ENCODE data around the gene SULT1A2. TPM values are rescaled to one million over a fixed set of nuclear protein-coding genes. Genes with fewer than 3 reads are reported as not detected.

SULT1A2 gene
- total and polyA plus RNA-seq, 9 donors, result 0.13 to 1.6 (median 0.78) TPM

- no peak overlapping the region for H3K4me3 ChIP-seq
- no peaks in the 10 kb centered on the region for H3K27me3 ChIP-seq
- no peak overlapping the region for H3K27ac ChIP-seq
- no peak for DNase-seq
- intact Hi-C loops (cut with DNase I), result no loop called here
- WGBS, 3 donors, result 78 to 82% (median 79%) methylated on average over 17 of the region's 17 CpGs
- peaks cover 16% of the 10 kb centered on the region for H3K4me1 ChIP-seq (ENCODE audit: insufficient read depth)
- TF ChIP-seq EP300 (IDR thresholded peaks at IDR 0.05) (no peak), POLR2A (IDR thresholded peaks at IDR 0.05) (no peak), CTCF (IDR thresholded peaks at IDR 0.05) (no peak)
- no peaks in the 10 kb centered on the region for H3K9me3 ChIP-seq
- no peaks in the 10 kb centered on the region for H3K36me3 ChIP-seq
Measured at GRCh38 chr16:28573738-28574718, 22.8 kb downstream of the SULT1A2 start.

DNA sequence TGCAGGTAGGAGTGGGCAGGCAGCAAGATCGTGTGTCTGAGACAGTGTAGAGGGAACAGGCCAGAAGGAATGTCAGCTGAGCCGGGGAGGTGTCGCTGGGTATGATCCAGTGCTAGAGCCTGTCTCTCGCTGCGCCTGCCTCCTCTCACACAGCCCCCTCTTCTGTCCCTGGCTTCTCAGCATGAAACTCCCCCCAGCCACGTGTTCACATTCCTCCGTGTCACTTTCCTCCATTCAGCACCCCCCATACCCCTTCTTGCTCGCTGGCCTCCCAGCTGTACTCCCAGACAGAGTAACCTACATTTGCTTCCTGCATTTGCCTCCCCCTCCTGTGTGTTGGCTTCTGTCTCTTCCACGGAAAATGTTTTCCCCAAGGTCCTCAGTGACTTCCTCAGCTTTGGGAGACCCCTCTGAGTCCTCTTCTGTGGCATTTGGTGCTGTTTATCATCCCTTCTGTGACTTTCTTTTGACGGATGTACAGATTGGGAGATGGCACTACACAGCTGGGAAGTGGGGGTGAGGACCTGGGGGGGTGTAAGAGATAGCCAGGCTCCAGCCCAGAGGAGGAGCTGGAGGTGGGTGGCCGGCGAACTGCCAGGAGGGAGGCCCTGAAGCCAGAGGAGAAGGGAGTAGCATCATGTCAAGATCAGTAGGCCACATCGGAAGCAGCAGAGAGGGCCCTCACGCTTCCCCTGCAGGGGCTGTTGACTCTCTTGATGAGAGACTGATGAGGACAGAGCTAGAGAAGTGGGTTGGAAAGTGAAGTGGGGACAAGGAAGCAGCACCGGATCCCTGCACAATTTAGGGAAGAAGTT lies 23.9 kb downstream of the SULT1A2 start:
- Histone ChIP-seq H3K27me3 (no peaks in the 10 kb centered on the region), H3K4me3 (no peak overlapping the region), H3K4me1 (ENCODE audit: insufficient read depth) (peaks cover 16% of the 10 kb centered on the region), H3K36me3 (no peaks in the 10 kb centered on the region), H3K27ac (no peak overlapping the region), H3K9me3 (no peaks in the 10 kb centered on the region)
- intact Hi-C loops (cut with DNase I), result no loop called here
- TF ChIP-seq CTCF (IDR thresholded peaks at IDR 0.05) (no peak), EP300 (IDR thresholded peaks at IDR 0.05) (no peak), POLR2A (IDR thresholded peaks at IDR 0.05) (no peak)
- DNase-seq, result peak; percentile 46 to 71 (median 54)
- WGBS, 3 donors, result 11 to 25% (median 14%) methylated on average over 15 of the region's 15 CpGs

DNA sequence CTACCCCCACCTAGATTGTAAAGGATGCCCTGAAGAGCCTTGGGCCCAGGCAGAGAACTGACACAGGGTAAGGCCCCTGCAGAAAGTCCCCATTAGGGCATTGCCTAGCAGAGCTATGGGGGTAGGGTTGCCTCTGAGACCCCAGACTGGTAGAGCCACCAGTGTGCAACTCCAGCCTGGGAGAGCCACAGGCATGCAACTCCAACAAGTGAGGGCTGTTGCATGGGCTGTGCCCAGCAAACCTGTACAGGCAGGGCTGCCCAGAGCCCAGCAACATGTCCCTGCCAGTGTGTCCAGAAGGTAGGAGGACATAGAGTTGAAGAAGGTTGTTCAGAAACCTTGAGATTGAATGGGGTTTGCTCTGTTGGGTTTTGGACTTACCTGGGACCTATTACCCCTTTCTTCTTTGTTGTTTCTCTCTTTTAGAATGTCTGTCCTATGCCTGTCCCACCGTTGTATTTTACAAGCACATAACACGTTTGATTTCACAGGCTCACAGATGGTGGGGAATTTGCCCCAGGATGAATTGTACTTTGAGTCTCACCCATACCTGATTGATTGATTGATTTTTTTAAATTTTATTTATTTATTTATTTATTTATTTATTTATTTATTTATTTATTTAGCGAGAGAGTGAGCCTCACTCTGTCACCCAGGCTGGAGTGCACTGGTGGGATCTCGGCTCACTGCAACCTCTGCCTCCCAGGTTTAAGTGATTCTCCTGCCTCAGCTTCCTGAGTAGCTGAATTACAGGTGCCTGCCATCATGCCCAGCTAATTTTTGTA lies 26.7 kb downstream of the SULT1A2 start:
- Histone ChIP-seq H3K9me3 (no peaks in the 10 kb centered on the region), H3K4me3 (no peak overlapping the region), H3K36me3 (no peaks in the 10 kb centered on the region), H3K4me1 (ENCODE audit: insufficient read depth) (peaks cover 18% of the 10 kb centered on the region), H3K27me3 (no peaks in the 10 kb centered on the region), H3K27ac (no peak overlapping the region)
- WGBS, 3 donors, result 95 to 97% (median 96%) methylated on average over 4 of the region's 4 CpGs
- DNase-seq, result no peak
- TF ChIP-seq CTCF (IDR thresholded peaks at IDR 0.05), result no peak
- intact Hi-C loops (cut with DNase I), result no loop called here

GRCh38 chr16:28569021-28569420 lies 27.8 kb downstream of the SULT1A2 start:
- TF ChIP-seq EP300 (IDR thresholded peaks at IDR 0.05), result no peak
- TF ChIP-seq CTCF (IDR thresholded peaks at IDR 0.05), result no peak
- no peak for TF ChIP-seq POLR2A (IDR thresholded peaks at IDR 0.05)

More at GRCh38 chr16:28569021-28569420, 27.8 kb downstream of the SULT1A2 start:
- Histone ChIP-seq H3K4me3 (no peak overlapping the region), H3K27ac (no peak overlapping the region), H3K36me3 (no peaks in the 10 kb centered on the region), H3K27me3 (no peaks in the 10 kb centered on the region), H3K9me3 (no peaks in the 10 kb centered on the region), H3K4me1 (ENCODE audit: insufficient read depth) (peaks cover 17% of the 10 kb centered on the region)
- DNase-seq, result no peak
- intact Hi-C loops (cut with DNase I), result no loop called here
- 84 to 86% (median 85%) methylated on average over 5 of the region's 5 CpGs for WGBS, 3 donors
